Stomach (tissue), 4 donors: ENCODE measurements around the gene MCCD1.

Experiments
- EP300 ChIP-seq: sonication (generic); formaldehyde crosslinking; IDR thresholded peaks from one replicate; pipeline ENCODE4 v1.6.1; 2017; ENCODE audit warnings: antibody characterized with exemption
- POLR2A ChIP-seq, 4 donors: fragments of 450-650 bp; IDR thresholded peaks; one replicate each; pipeline ENCODE4 v1.6.1; 2016; ENCODE audit warnings: antibody characterized with exemption in 4 of 4, control low read depth in 2 of 4, mild to moderate bottlenecking in 1 of 4, moderate library complexity in 1 of 4
- TF ChIP-seq, protein P1 (sequence below), 7 experiments: fragments of 450-650 bp in 4 of 7; fragments of 200-600 bp in 3 of 7; sonication (generic) in 3 of 7; IDR thresholded peaks; one replicate each; pipeline ENCODE4 v1.5.1; 2016 to 2019; ENCODE audit warnings: antibody characterized with exemption in 7 of 7, control low read depth in 2 of 7, mild to moderate bottlenecking in 1 of 7

DNA sequence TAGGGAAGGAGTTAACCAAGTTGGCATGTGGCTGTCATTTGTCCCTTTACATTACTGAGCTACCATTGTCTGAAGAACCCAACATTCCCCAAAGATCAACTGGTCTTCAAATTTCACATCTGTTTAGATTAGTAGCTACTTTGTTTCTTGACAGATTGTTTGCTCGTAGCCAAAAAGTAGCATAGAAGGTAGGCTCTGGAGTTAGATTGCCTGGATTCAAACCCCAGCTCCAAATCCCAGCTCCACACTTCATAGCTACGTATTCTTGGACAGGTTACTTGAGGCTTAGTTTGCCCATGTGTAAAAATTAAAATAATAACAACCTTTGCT is 19.7 kb downstream of the MCCD1 start:
- TF ChIP-seq, protein P1, sequence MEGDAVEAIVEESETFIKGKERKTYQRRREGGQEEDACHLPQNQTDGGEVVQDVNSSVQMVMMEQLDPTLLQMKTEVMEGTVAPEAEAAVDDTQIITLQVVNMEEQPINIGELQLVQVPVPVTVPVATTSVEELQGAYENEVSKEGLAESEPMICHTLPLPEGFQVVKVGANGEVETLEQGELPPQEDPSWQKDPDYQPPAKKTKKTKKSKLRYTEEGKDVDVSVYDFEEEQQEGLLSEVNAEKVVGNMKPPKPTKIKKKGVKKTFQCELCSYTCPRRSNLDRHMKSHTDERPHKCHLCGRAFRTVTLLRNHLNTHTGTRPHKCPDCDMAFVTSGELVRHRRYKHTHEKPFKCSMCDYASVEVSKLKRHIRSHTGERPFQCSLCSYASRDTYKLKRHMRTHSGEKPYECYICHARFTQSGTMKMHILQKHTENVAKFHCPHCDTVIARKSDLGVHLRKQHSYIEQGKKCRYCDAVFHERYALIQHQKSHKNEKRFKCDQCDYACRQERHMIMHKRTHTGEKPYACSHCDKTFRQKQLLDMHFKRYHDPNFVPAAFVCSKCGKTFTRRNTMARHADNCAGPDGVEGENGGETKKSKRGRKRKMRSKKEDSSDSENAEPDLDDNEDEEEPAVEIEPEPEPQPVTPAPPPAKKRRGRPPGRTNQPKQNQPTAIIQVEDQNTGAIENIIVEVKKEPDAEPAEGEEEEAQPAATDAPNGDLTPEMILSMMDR (IDR thresholded peaks at IDR 0.05) = no peak
- no peak for TF ChIP-seq EP300
- no peak for TF ChIP-seq POLR2A (IDR thresholded peaks at IDR 0.05)
